ENCODE measurements around the gene CEMIP. TPM values are rescaled to one million over a fixed set of nuclear protein-coding genes. Genes with fewer than 3 reads are reported as not detected.
A peak's percentile ranks its signal among the peaks of the same experiment; 100 is the strongest.

CEMIP gene
- total RNA-seq (2013; cell fraction: nucleolus; rRNA removed) = not detected in 2 replicates
- total RNA-seq (2014; rRNA removed) = 0.05 TPM in 1 of 2 replicates, not detected in the other
- total RNA-seq (2014; rRNA removed; fragmentation: Illumina TruSeq; extraction: Trizol) = not detected in 2 replicates
- total RNA-seq (2021) = 0.43 and 0.44 TPM in 2 replicates
- polyA plus RNA-seq (2011; ENCODE audit: low read depth) = not detected
- not detected in 2 replicates for polyA plus RNA-seq (2011; rRNA removed)
- under 0.01 and 0.03 TPM in 2 replicates for polyA plus RNA-seq (2011; cell fraction: cytosol; rRNA removed)
- not detected in 2 replicates for polyA plus RNA-seq (2011; cell fraction: nucleus; rRNA removed)
- 0.19 and 0.51 TPM in 2 replicates for polyA plus RNA-seq (2012)
- polyA plus RNA-seq (2014; fragmentation: Illumina TruSeq; extraction: Trizol) = 0.01 TPM in 1 of 2 replicates, not detected in the other
- polyA plus RNA-seq (2014; fragmentation: Nextera tagmentation; extraction: Ambion mirVana) = under 1 TPM in 1 of 2 experiments, not detected in 1; 0.04 TPM
- not detected in 2 replicates for polyA plus RNA-seq (2014; rRNA removed)
- under 1 TPM in 1 of 2 experiments, not detected in 1; 0.28 TPM for polyA plus RNA-seq (2016; fragmentation: Nextera tagmentation; extraction: Ambion mirVana)
- polyA minus RNA-seq (2011; rRNA and poly(A)+ RNA removed) = not detected in 2 replicates
- polyA minus RNA-seq (2011; cell fraction: cytosol; rRNA and poly(A)+ RNA removed) = not detected in 2 replicates
- polyA minus RNA-seq (2011; cell fraction: nucleus; rRNA and poly(A)+ RNA removed) = not detected in 2 replicates
- Bru-seq, nascent RNA = percentile 8 among the genes with signal in this experiment
- percentile 9 among the genes with signal in this experiment for BruChase-seq, experiment 1, labeled RNA remaining after a 6-hour chase
- BruChase-seq, experiment 2, labeled RNA remaining after a 2-hour chase = percentile 6 among the genes with signal in this experiment
- long read RNA-seq, experiment 1 = 0 reads
- long read RNA-seq, experiment 2 = 0 reads

- intact Hi-C loops (cut with micrococcal nuclease; ENCODE audit: unreplicated experiment) = no loop called here
- H2AFZ ChIP-seq (ENCODE audit: control insufficient read depth, low read depth, low read length) = no peak within 1 kb of the TSS
- H3K36me3 ChIP-seq (ENCODE audit: control insufficient read depth in 2 of 2, insufficient read depth in 2 of 2, low read length in 1 of 2) = no peaks in the 10 kb centered on the region
- no peaks in the 10 kb centered on the region for H4K20me1 ChIP-seq (ENCODE audit: control insufficient read depth, insufficient read depth)
- FAIRE-seq (no peak), DNase-seq (ENCODE audit: low read depth, low spot score) (no peak), ATAC-seq (peak; percentile 92)
- H3K27me3 ChIP-seq (replicated peaks in 1 of 2; ENCODE audit: control insufficient read depth in 2 of 2, insufficient read depth in 2 of 2, low read length in 1 of 2) = peaks cover 18 to 20% of the 10 kb centered on the region in 2 experiments
- POLR2A ChIA-PET = no interaction called here
- no peaks in the 10 kb centered on the region for H3K79me2 ChIP-seq (ENCODE audit: control insufficient read depth, insufficient read depth, low read length)
- BruUV-seq (replicated peaks) = no TSS peak
- H3K4me2 ChIP-seq (ENCODE audit: control insufficient read depth, insufficient read depth) = no peak within 1 kb of the TSS
- RAD21 ChIA-PET (ENCODE audit: unreplicated experiment) = interaction anchor here (0.7 to 1.9 kb wide), 4 partner anchors 28 to 487 kb away, joined by 3 to 10 read pairs (median 4); no protein-coding TSS in a partner anchor
- WGBS (ENCODE audit: insufficient coverage, insufficient replicate concordance, low lambda C conversion rate, missing lambda C conversion rate) = 23% methylated on average over 64 of the region's 75 CpGs
- H3K27ac ChIP-seq (ENCODE audit: control insufficient read depth, insufficient read depth) = no peak within 1 kb of the TSS
- no peaks in the 10 kb centered on the region for H3K9me3 ChIP-seq (replicated peaks; ENCODE audit: control insufficient read depth, insufficient read depth, low read length)
- SMC1A ChIA-PET (ENCODE audit: uncharacterized antibody, unreplicated experiment) = interaction anchor here (0.7 to 0.9 kb wide), 2 partner anchors 191 to 209 kb away, joined by 3 read pairs; no protein-coding TSS in a partner anchor
- H3K4me1 ChIP-seq (ENCODE audit: control insufficient read depth, insufficient read depth, low read length) = no peaks in the 10 kb centered on the region
- in situ Hi-C loops (cut with MboI) = loop anchor here (5.0 to 10.0 kb wide), 2 partner anchors 214 to 322 kb away; no protein-coding TSS in a partner anchor
- CTCF ChIA-PET = interaction anchor here (1.0 to 7.4 kb wide), 3 partner anchors 77 to 322 kb away, joined by 3 to 130 read pairs (median 10); no protein-coding TSS in a partner anchor
- H3K9ac ChIP-seq (ENCODE audit: control insufficient read depth, insufficient read depth, low read length) = no peak within 1 kb of the TSS
- no peak within 1 kb of the TSS for H3K4me3 ChIP-seq
- TF ChIP-seq, protein P1, sequence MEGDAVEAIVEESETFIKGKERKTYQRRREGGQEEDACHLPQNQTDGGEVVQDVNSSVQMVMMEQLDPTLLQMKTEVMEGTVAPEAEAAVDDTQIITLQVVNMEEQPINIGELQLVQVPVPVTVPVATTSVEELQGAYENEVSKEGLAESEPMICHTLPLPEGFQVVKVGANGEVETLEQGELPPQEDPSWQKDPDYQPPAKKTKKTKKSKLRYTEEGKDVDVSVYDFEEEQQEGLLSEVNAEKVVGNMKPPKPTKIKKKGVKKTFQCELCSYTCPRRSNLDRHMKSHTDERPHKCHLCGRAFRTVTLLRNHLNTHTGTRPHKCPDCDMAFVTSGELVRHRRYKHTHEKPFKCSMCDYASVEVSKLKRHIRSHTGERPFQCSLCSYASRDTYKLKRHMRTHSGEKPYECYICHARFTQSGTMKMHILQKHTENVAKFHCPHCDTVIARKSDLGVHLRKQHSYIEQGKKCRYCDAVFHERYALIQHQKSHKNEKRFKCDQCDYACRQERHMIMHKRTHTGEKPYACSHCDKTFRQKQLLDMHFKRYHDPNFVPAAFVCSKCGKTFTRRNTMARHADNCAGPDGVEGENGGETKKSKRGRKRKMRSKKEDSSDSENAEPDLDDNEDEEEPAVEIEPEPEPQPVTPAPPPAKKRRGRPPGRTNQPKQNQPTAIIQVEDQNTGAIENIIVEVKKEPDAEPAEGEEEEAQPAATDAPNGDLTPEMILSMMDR (IDR thresholded peaks at IDR 0.05 in 2 of 3, conservative IDR thresholded peaks at IDR 0.05 in 1 of 3; ENCODE audit: control insufficient read depth in 2 of 3, extremely low read depth in 1 of 3, insufficient read depth in 1 of 3, low read depth in 3 of 3, low read length in 3 of 3) = peak; percentile 56 to 67 (median 62); a peak in 5 of 6 replicates
- TF ChIP-seq SIX5 (IDR thresholded peaks at IDR 0.05; ENCODE audit: low read depth, low read length, severe bottlenecking) (no peak), FOXK2 (IDR thresholded peaks at IDR 0.05) (no peak), SUZ12 (IDR thresholded peaks at IDR 0.05; ENCODE audit: unreplicated experiment) (peak; percentile 75), USF2 (IDR thresholded peaks at IDR 0.05; ENCODE audit: borderline replicate concordance, low read depth, low read length) (no peak), STAT1 (conservative IDR thresholded peaks at IDR 0.05) (no peak), ATF3 (IDR thresholded peaks at IDR 0.05; ENCODE audit: borderline replicate concordance, extremely low read depth, low read depth, low read length) (no peak), ZNF207 (IDR thresholded peaks at IDR 0.05; ENCODE audit: borderline replicate concordance) (no peak), NR2C2 (IDR thresholded peaks at IDR 0.05; ENCODE audit: borderline replicate concordance, control insufficient read depth, insufficient read length, low read depth) (no peak), ZSCAN29 (IDR thresholded peaks at IDR 0.05) (no peak), RAD21 (IDR thresholded peaks at IDR 0.05; ENCODE audit: insufficient read depth, low read depth, low read length) (peak; percentile 58)
- TF ChIP-seq, protein P2, sequence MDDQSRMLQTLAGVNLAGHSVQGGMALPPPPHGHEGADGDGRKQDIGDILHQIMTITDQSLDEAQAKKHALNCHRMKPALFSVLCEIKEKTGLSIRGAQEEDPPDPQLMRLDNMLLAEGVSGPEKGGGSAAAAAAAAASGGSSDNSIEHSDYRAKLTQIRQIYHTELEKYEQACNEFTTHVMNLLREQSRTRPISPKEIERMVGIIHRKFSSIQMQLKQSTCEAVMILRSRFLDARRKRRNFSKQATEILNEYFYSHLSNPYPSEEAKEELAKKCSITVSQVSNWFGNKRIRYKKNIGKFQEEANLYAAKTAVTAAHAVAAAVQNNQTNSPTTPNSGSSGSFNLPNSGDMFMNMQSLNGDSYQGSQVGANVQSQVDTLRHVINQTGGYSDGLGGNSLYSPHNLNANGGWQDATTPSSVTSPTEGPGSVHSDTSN (IDR thresholded peaks at IDR 0.05; ENCODE audit: insufficient replicate concordance, low read depth, low read length) = no peak
Observed at GRCh38 chr15:80778964-80779657, at the start of gene CEMIP. Gene CEMIP, plus strand, starts transcription at chr15:80779370. Its CDS starts 94,510 bp downstream, at chr15:80873880.

Measured in GM12878 (cell line).